Mammary epithelial cell (primary cell): ENCODE results near the gene FAM25C.
"Not testable (repeated sequence)": the region's sequence is repeated elsewhere in the genome, so short reads cannot be mapped to it uniquely, and the experiment has no call there.

ENCODE experiments used
- EZH2 ChIP-seq: IDR thresholded peaks from 2 replicates; pipeline ENCODE4 v1.6.1; 2012; ENCODE audit warnings: low read length, inconsistent platforms, borderline replicate concordance
- TF ChIP-seq, protein P1 (sequence below), 2 donors: IDR thresholded peaks in 1 of 2; conservative IDR thresholded peaks in 1 of 2; 2 replicates each; pipeline ENCODE4 v1.5.1; 2011 to 2012; ENCODE audit warnings: inconsistent platforms in 2 of 2, low read length in 2 of 2, mild to moderate bottlenecking in 2 of 2, control low read depth in 1 of 2, low read depth in 1 of 2; ENCODE audit not compliant: insufficient read depth in 1 of 2; ENCODE audit errors: extremely low read depth in 1 of 2

DNA sequence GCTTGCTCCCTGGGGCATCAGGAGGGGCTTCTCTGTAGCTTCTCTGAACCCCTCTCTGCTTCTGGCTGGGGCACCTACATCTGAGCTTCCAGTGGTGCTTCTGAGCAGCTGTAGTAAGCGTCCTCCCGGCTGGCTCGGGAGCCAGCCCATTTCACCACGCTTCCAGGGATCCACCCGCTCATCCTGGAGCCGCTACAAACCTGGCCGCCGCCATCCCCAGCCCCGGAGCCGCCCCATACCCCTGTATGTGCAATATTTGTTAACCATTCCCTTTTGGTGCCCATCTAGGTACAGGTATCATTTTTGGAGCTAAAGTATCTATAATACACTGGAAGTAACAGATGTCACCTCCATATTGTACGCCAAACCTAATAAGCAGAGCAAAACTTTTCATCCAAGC lies 7.0 kb downstream of the FAM25C start:
- TF ChIP-seq, protein P1, sequence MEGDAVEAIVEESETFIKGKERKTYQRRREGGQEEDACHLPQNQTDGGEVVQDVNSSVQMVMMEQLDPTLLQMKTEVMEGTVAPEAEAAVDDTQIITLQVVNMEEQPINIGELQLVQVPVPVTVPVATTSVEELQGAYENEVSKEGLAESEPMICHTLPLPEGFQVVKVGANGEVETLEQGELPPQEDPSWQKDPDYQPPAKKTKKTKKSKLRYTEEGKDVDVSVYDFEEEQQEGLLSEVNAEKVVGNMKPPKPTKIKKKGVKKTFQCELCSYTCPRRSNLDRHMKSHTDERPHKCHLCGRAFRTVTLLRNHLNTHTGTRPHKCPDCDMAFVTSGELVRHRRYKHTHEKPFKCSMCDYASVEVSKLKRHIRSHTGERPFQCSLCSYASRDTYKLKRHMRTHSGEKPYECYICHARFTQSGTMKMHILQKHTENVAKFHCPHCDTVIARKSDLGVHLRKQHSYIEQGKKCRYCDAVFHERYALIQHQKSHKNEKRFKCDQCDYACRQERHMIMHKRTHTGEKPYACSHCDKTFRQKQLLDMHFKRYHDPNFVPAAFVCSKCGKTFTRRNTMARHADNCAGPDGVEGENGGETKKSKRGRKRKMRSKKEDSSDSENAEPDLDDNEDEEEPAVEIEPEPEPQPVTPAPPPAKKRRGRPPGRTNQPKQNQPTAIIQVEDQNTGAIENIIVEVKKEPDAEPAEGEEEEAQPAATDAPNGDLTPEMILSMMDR (conservative IDR thresholded peaks at IDR 0.05 in 1 of 2, IDR thresholded peaks at IDR 0.05 in 1 of 2; ENCODE audit: extremely low read depth in 1 of 2, insufficient read depth in 1 of 2, low read depth in 1 of 2, low read length in 2 of 2): not testable (repeated sequence)
- TF ChIP-seq EZH2: not testable (repeated sequence)
